ENCODE data around the gene SLC22A16. TPM values are rescaled to one million over a fixed set of nuclear protein-coding genes. Genes with fewer than 3 reads are reported as not detected.
"Not testable (repeated sequence)": the region's sequence is repeated elsewhere in the genome, so short reads cannot be mapped to it uniquely, and the experiment has no call there.

Gene SLC22A16
- total and polyA plus RNA-seq, 2 of the 8 experiments (the other 6 are each of a cell fraction or from before 2014, with no cell fraction given) = not detected

DNA sequence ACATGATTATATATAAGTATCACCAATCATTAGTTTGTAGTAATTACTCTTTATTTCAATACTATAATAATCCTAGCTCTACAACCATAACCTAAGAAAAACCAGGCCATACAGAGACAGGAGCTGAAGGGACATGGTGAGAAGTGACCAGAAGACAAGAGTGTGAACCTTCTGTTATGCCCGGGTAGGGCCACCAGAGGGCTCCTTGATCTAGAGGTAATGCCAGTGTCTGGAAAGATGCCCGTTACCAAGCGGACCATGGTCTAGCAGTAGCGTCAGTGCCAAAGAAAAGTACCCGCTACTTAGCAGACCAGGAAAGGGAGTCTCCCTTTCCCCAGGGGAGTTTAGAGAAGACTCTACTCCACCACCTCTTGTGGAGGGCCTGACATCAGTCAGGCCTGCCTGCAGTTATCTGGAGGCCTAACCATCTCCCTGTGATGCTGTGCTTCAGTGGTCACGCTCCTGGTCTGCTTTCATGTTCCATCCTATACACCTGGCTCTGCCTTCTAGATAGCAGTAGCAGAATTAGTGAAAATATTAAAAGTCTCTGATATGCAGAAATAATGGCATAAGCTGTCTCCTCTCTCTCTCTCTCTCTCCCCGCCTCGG lies 18.7 kb downstream of the SLC22A16 start:
- H3K18ac ChIP-seq (ENCODE audit: extremely low read depth, low read length); H3K36me3 ChIP-seq (ENCODE audit: control insufficient read depth in 2 of 4, insufficient read depth in 4 of 4, low read length in 3 of 4); H3K9ac ChIP-seq (replicated peaks in 1 of 4; ENCODE audit: extremely low read depth in 1 of 4, low read depth in 3 of 4, low read length in 3 of 4); H3K4me2 ChIP-seq (ENCODE audit: insufficient read depth in 1 of 2, low read depth in 2 of 2, low read length in 2 of 2); H3K14ac ChIP-seq (ENCODE audit: insufficient read length); H2BK12ac ChIP-seq (ENCODE audit: low read depth, low read length); POLR2A ChIA-PET (ENCODE audit: partially characterized antibody); H4K91ac ChIP-seq (replicated peaks; ENCODE audit: insufficient read length, low read length); H3K79me1 ChIP-seq (ENCODE audit: low read depth, low read length); H3K4ac ChIP-seq (replicated peaks; ENCODE audit: insufficient read length, low read depth, low read length); H3K23ac ChIP-seq (ENCODE audit: insufficient read length); H2AK5ac ChIP-seq (ENCODE audit: low read depth, low read length); H4K5ac ChIP-seq (ENCODE audit: insufficient read length, low read depth, low read length); H3K23me2 ChIP-seq (ENCODE audit: low read depth, low read length); H2BK20ac ChIP-seq (ENCODE audit: low read length); H2BK15ac ChIP-seq (ENCODE audit: low read length); H3K9me3 ChIP-seq (ENCODE audit: insufficient read depth in 2 of 2, low read depth in 1 of 2, low read length in 1 of 2); H4K20me1 ChIP-seq (replicated peaks in 1 of 2; ENCODE audit: control insufficient read depth in 1 of 2, insufficient read depth in 2 of 2, low read length in 2 of 2); H2AFZ ChIP-seq (ENCODE audit: low read length); H4K8ac ChIP-seq (ENCODE audit: extremely low read depth, insufficient read depth, low read length); H2BK120ac ChIP-seq (replicated peaks; ENCODE audit: low read depth, low read length); H3K56ac ChIP-seq (replicated peaks; ENCODE audit: insufficient read length, low read depth, low read length); FAIRE-seq; H3K4me3 ChIP-seq (ENCODE audit: extremely low read depth in 1 of 4, insufficient read depth in 2 of 4, low read depth in 3 of 4, low read length in 4 of 4); H2BK5ac ChIP-seq (ENCODE audit: low read depth, low read length); H3K79me2 ChIP-seq (ENCODE audit: control insufficient read depth in 1 of 2, insufficient read depth in 2 of 2, low read length in 2 of 2); H3K27me3 ChIP-seq (replicated peaks in 1 of 4; ENCODE audit: control insufficient read depth in 3 of 4, extremely low read depth in 1 of 4, insufficient read depth in 3 of 4, low read length in 3 of 4); H3K27ac ChIP-seq (ENCODE audit: low read depth, low read length); H3K4me1 ChIP-seq (replicated peaks in 1 of 4; ENCODE audit: control insufficient read depth in 3 of 4, insufficient read depth in 4 of 4, low read length in 3 of 4): not testable (repeated sequence)
- DNase-seq (ENCODE audit: low read depth in 1 of 2, low spot score in 2 of 2) = peak in 1 of 2 experiments; percentile 77
- 86% methylated on average over 8 of the region's 8 CpGs; no CpG with 5 or more reads in 1 of the 2 experiments for WGBS, 2 experiments (ENCODE audit: extremely low coverage in 1 of 2, insufficient coverage in 1 of 2, insufficient read length in 1 of 2, insufficient replicate concordance in 2 of 2, low coverage in 1 of 2, low lambda C conversion rate in 2 of 2, missing lambda C conversion rate in 1 of 2)
- CTCF ChIA-PET (ENCODE audit: partially characterized antibody) = interaction anchor here (0.6 to 1.6 kb wide), 16 partner anchors 9 to 950 kb away, joined by 3 to 6 read pairs (median 3); no protein-coding TSS in a partner anchor
- TF ChIP-seq RAD21 (IDR thresholded peaks at IDR 0.05 in 1 of 2, conservative IDR thresholded peaks at IDR 0.05 in 1 of 2; ENCODE audit: low read depth in 2 of 2, low read length in 2 of 2) = peak; percentile 49 to 68
- TF ChIP-seq, protein P1, sequence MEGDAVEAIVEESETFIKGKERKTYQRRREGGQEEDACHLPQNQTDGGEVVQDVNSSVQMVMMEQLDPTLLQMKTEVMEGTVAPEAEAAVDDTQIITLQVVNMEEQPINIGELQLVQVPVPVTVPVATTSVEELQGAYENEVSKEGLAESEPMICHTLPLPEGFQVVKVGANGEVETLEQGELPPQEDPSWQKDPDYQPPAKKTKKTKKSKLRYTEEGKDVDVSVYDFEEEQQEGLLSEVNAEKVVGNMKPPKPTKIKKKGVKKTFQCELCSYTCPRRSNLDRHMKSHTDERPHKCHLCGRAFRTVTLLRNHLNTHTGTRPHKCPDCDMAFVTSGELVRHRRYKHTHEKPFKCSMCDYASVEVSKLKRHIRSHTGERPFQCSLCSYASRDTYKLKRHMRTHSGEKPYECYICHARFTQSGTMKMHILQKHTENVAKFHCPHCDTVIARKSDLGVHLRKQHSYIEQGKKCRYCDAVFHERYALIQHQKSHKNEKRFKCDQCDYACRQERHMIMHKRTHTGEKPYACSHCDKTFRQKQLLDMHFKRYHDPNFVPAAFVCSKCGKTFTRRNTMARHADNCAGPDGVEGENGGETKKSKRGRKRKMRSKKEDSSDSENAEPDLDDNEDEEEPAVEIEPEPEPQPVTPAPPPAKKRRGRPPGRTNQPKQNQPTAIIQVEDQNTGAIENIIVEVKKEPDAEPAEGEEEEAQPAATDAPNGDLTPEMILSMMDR (IDR thresholded peaks at IDR 0.05; ENCODE audit: control extremely low read depth in 1 of 3, insufficient read depth in 1 of 3, low read depth in 1 of 3, low read length in 3 of 3) = peak; percentile 39 to 53 (median 41)
